GM19193 (cell line): ENCODE measurements around the gene KHDC1.
A peak's percentile ranks its signal among the peaks of the same experiment; 100 is the strongest.

Source experiments
- POLR2A ChIP-seq: IDR thresholded peaks from 4 replicates; pipeline ENCODE4 v1.6.1; 2011; ENCODE audit not compliant: insufficient read depth, insufficient read length; ENCODE audit errors: extremely low read depth

The KHDC1 gene, protein sequence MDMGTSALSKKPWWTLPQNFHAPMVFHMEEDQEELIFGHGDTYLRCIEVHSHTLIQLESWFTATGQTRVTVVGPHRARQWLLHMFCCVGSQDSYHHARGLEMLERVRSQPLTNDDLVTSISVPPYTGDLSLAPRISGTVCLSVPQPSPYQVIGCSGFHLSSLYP

GRCh38 chr6:73262671-73263569 lies at the start of gene KHDC1:
TSS of gene KHDC1 (minus strand) at chr6:73263196. CDS start at chr6:73242517, 20,679 bp downstream.
- TF ChIP-seq POLR2A = peak; percentile 73

GRCh38 chr6:73309785-73310502 lies 46.9 kb upstream of the KHDC1 start:
- TF ChIP-seq POLR2A = peak; percentile 92

- no peak for TF ChIP-seq POLR2A
These were observed 46.5 kb upstream of the KHDC1 start for GRCh38 chr6:73309535-73309784.

GRCh38 chr6:73308712-73309534 lies 45.9 kb upstream of the KHDC1 start:
- TF ChIP-seq POLR2A = no peak

GRCh38 chr6:73302339-73302738 lies 39.3 kb upstream of the KHDC1 start:
- TF ChIP-seq POLR2A = no peak

- TF ChIP-seq POLR2A = no peak
These were observed 36.4 kb upstream of the KHDC1 start for GRCh38 chr6:73299151-73299971.

GRCh38 chr6:73293331-73293730 lies 30.3 kb upstream of the KHDC1 start:
- no peak for TF ChIP-seq POLR2A

DNA sequence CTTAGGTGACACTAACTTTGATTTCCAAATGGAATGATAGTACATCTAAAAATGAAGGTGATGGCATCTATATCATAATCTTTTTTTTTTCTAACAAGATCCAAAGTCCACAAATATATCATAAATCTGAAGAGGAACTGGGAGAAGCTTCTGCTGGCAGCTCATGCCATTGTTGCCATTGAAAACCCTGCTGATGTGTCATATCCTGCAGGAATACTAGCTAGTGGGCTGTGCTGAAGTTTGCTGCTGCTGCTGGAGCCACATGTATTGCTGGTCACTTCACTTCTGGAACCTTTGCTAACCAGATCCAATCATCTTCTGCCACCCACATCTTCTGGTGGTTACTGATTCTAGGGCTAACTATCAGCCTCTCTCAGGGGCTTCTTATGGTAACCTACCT lies 27.4 kb upstream of the KHDC1 start:
- TF ChIP-seq POLR2A = no peak

DNA sequence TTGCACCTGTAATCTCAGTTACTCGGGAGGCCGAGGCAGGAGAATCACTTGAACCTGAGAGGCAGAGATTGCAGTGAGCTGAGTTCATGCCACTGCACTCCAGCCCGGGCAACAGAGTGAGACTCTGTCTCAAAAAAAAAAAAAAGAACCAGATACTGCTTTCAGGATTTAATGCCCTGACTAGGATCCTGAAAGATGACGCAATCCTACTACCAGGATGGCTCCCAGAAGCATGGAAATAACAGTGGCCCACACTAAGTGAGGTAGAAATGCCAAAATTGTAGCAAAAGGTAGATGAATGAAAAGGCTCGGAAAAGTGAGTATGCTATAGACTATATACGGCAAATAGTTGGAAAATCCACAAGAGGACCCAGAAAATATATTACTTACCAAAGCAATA lies 23.8 kb upstream of the KHDC1 start:
- TF ChIP-seq POLR2A = no peak

GRCh38 chr6:73285674-73286283 lies 22.8 kb upstream of the KHDC1 start:
- no peak for TF ChIP-seq POLR2A

- TF ChIP-seq POLR2A = no peak
These were observed 19.9 kb upstream of the KHDC1 start for GRCh38 chr6:73282871-73283270.

- TF ChIP-seq POLR2A = no peak
These were observed 1.4 kb upstream of the KHDC1 start for GRCh38 chr6:73264446-73264845.

- TF ChIP-seq POLR2A = no peak
These were observed 544 bp upstream of the KHDC1 start for GRCh38 chr6:73263570-73263909.

DNA sequence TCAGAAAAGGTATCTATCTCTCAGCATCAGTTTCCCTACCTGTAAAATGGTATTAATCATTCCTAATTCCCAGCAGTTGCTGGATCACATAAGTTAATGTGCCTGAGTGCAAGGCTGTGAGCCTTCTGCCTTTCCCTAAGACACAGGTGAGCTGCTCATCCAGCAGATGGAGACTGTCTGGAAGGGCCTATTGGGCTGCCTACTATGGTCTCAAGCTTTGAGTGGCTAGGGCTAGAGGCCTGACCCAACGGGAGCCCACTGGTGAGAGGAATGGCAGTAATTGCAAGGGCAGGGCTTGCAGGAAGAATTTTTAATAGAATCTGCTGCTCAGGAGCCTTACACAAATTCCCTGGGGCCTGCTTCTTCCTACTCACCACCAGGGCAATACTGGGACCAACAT lies 4.3 kb downstream of the KHDC1 start:
- TF ChIP-seq POLR2A = no peak
